CD14-positive monocyte (primary cell): Measurements from ENCODE around the gene UBA1. TPM values are rescaled to one million over a fixed set of nuclear protein-coding genes. Genes with fewer than 3 reads are reported as not detected.
A peak's percentile ranks its signal among the peaks of the same experiment; 100 is the strongest.

Experiments
- DNase-seq, 3 donors: peaks; one replicate each; pipeline ENCODE4 v3.0.0-alpha.2; 2011 to 2022
- H2AFZ ChIP-seq: 2 replicates; pipeline ENCODE4 v1.6.0; 2012; ENCODE audit warnings: mild to moderate bottlenecking, low read depth, low read length, inconsistent platforms; ENCODE audit not compliant: insufficient read depth, poor library complexity, severe bottlenecking
- H3K27ac ChIP-seq, 2 donors: 1 replicate in 1 of 2; 2 replicates in 1 of 2; pipeline ENCODE4 v1.5.1; 2012 to 2013; ENCODE audit warnings: low read length in 2 of 2, control low read depth in 1 of 2, inconsistent platforms in 1 of 2, low read depth in 1 of 2, mild to moderate bottlenecking in 1 of 2
- H3K27me3 ChIP-seq, 2 donors: one replicate each; pipeline versions ENCODE4 v1.6.0 to v1.6.1; 2011 to 2013; ENCODE audit warnings: low read length in 2 of 2; ENCODE audit not compliant: control insufficient read depth in 2 of 2, insufficient read depth in 2 of 2
- H3K36me3 ChIP-seq, 2 donors: replicated peaks in 1 of 2; 1 replicate in 1 of 2; 2 replicates in 1 of 2; pipeline versions ENCODE4 v1.5.1 to v1.6.1; 2012 to 2013; ENCODE audit warnings: low read length in 2 of 2, control low read depth in 1 of 2, inconsistent platforms in 1 of 2, mild to moderate bottlenecking in 1 of 2; ENCODE audit not compliant: insufficient read depth in 2 of 2, control insufficient read depth in 1 of 2
- H3K4me1 ChIP-seq, 2 donors: 1 replicate in 1 of 2; 2 replicates in 1 of 2; pipeline versions ENCODE4 v1.5.1 to v1.6.1; 2012 to 2013; ENCODE audit warnings: low read length in 2 of 2, control low read depth in 1 of 2, inconsistent platforms in 1 of 2, mild to moderate bottlenecking in 1 of 2, moderate library complexity in 1 of 2; ENCODE audit not compliant: insufficient read depth in 2 of 2, control insufficient read depth in 1 of 2
- H3K4me2 ChIP-seq: replicated peaks from 2 replicates; pipeline ENCODE3; 2012; ENCODE audit warnings: low read length, moderate library complexity, mild to moderate bottlenecking; ENCODE audit not compliant: poor library complexity, severe bottlenecking; ENCODE audit errors: extremely low read depth
- H3K4me3 ChIP-seq, 3 experiments: fragments of 200-600 bp in 1 of 3; sonication (generic) in 1 of 3; replicated peaks in 1 of 3; 1 replicate in 2 of 3; 2 replicates in 1 of 3; pipeline ENCODE4 v1.5.1; 2011 to 2013; ENCODE audit warnings: low read length in 3 of 3, mild to moderate bottlenecking in 3 of 3, control low read depth in 2 of 3, low read depth in 2 of 3, inconsistent platforms in 1 of 3, moderate library complexity in 1 of 3
- H3K79me2 ChIP-seq: 2 replicates; pipeline ENCODE4 v1.6.0; 2012; ENCODE audit warnings: mild to moderate bottlenecking, control low read depth, inconsistent platforms, low read length, moderate library complexity; ENCODE audit not compliant: insufficient read depth
- H3K9ac ChIP-seq: 2 replicates; pipeline ENCODE4 v1.6.0; 2017; ENCODE audit warnings: low read length, mild to moderate bottlenecking; ENCODE audit not compliant: insufficient read depth, poor library complexity, severe bottlenecking
- H3K9me3 ChIP-seq, 2 donors: replicated peaks in 1 of 2; 1 replicate in 1 of 2; 2 replicates in 1 of 2; pipeline versions ENCODE4 v1.5.1 to v1.6.1; 2012 to 2013; ENCODE audit warnings: low read length in 2 of 2, control low read depth in 1 of 2; ENCODE audit not compliant: control insufficient read depth in 1 of 2, insufficient read depth in 1 of 2
- H4K20me1 ChIP-seq: 2 replicates; pipeline ENCODE4 v1.6.0; 2012; ENCODE audit warnings: mild to moderate bottlenecking, low read length, control low read depth, moderate library complexity; ENCODE audit not compliant: insufficient read depth
- H3K27ac Mint-ChIP-seq, 7 donors: one replicate each; pipeline ENCODE4 v1.8.0; 2020; ENCODE audit warnings: mild to moderate bottlenecking in 7 of 7, mixed read lengths in 7 of 7, moderate library complexity in 6 of 7, inconsistent platforms in 2 of 7
- H3K27me3 Mint-ChIP-seq, 3 donors: one replicate each; pipeline ENCODE4 v1.8.0; 2021 to 2022; ENCODE audit warnings: low read depth in 3 of 3, mild to moderate bottlenecking in 3 of 3, mixed read lengths in 3 of 3, moderate library complexity in 3 of 3, inconsistent platforms in 1 of 3
- H3K36me3 Mint-ChIP-seq, 2 donors: one replicate each; pipeline ENCODE4 v1.8.0; 2020; ENCODE audit warnings: mixed read lengths in 2 of 2, inconsistent platforms in 1 of 2, mild to moderate bottlenecking in 1 of 2
- H3K4me1 Mint-ChIP-seq: one replicate; pipeline ENCODE4 v1.8.0; 2020; ENCODE audit warnings: mild to moderate bottlenecking, mixed read lengths
- H3K4me3 Mint-ChIP-seq, 2 donors: one replicate each; pipeline ENCODE4 v1.8.0; 2020; ENCODE audit warnings: mild to moderate bottlenecking in 2 of 2, mixed read lengths in 2 of 2, moderate library complexity in 1 of 2
- H3K9me3 Mint-ChIP-seq, 7 donors: one replicate each; pipeline ENCODE4 v1.8.0; 2020 to 2022; ENCODE audit warnings: mixed read lengths in 7 of 7, mild to moderate bottlenecking in 6 of 7, moderate library complexity in 6 of 7, inconsistent platforms in 2 of 7
- WGBS: methylation state at CpG from one replicate; pipeline ENCODE4 v1.1.5; 2013; ENCODE audit warnings: missing lambda C conversion rate; ENCODE audit not compliant: insufficient coverage; 5-methylcytosine and 5-hydroxymethylcytosine counted together
- intact Hi-C, 2 donors: fragments of 100-400 bp; cut with micrococcal nuclease; formaldehyde crosslinking; loops; one replicate each; pipeline versions ENCODE4 v1.15.0 to v1.15.1; 2023
- polyA plus RNA-seq, 3 donors: library from polyadenylated mRNA; depleted of rRNA in 1 of 3; unstranded in 2 of 3; stranded (reverse) in 1 of 3; fragments of 300-500 nt in 2 of 3; fragments of >200 nt in 1 of 3; fragmentation: Illumina TruSeq in 2 of 3; gene quantifications; 1 replicate in 2 of 3; 2 replicates in 1 of 3; pipeline ENCODE4 v1.2.3, GENCODE V29; 2012 to 2021
- TF ChIP-seq, protein P1 (sequence below): fragments of 200-600 bp; IDR thresholded peaks from one replicate; pipeline ENCODE4 v1.8.0; 2022; ENCODE audit warnings: antibody characterized with exemption, mild to moderate bottlenecking

Gene UBA1
- polyA plus RNA-seq, 3 donors = 125 to 157 (median 150) TPM

DNA sequence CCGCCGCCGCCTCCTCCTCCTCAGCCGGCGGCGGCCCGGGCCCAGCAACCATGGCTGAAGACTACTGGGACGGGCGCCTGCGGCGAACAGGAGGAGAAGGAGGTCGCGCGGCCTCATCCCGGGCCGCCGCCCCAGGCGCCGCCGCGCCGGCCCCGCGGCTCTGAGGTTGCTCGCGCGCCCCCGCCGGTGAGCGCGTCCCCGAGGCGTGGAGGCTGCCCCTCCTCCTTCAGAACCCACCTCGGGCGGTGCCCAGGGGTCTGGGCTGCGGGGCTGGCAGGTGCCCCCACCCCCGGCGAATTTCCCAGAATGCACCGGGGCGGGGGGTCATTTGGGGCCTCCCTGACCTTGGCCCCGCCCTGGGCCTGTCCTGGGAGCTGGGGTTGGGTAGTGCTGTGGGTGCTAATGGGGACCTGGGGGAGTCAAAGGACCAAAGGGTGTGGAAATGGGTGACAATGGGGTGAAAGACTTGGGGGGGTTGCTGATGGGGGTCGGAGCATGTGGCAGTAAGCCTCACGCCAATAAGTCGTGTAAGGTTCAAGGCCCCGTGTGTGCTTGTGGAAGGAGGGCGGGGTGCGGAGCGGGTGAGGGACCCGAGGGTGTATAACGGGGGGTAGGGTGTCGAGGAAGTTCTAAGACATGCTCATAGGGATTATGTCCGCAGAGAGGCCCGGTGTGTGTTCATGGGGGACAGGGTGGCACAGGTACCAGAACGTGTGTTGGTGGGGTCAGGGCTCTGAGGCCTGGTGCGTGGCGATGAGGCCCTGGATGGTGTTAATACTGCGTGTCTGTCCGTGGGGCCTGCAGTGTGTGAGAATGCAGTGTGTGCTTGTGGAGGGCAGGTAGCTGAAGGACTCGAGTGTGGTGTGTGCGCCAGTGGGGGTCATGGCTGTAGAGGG lies 25.5 kb downstream of the UBA1 start:
- Histone ChIP-seq H4K20me1 (peaks cover 72% of the 10 kb centered on the region), H3K9me3 (no peaks in the 10 kb centered on the region), H3K4me2 (peak overlapping the region; percentile 88), H3K9ac (peak overlapping the region; percentile 92), H2AFZ (peak overlapping the region; percentile 79), H3K4me1 (peaks cover 28 to 39% of the 10 kb centered on the region in 2 donors), H3K27ac (peak overlapping the region; percentile 95 to 98), H3K79me2 (peaks cover 37% of the 10 kb centered on the region), H3K36me3 (peaks cover 28 to 47% of the 10 kb centered on the region in 2 donors), H3K27me3 (no peaks in the 10 kb centered on the region), H3K4me3 (peak overlapping the region; percentile 71 to 88 (median 79))
- TF ChIP-seq, protein P1, sequence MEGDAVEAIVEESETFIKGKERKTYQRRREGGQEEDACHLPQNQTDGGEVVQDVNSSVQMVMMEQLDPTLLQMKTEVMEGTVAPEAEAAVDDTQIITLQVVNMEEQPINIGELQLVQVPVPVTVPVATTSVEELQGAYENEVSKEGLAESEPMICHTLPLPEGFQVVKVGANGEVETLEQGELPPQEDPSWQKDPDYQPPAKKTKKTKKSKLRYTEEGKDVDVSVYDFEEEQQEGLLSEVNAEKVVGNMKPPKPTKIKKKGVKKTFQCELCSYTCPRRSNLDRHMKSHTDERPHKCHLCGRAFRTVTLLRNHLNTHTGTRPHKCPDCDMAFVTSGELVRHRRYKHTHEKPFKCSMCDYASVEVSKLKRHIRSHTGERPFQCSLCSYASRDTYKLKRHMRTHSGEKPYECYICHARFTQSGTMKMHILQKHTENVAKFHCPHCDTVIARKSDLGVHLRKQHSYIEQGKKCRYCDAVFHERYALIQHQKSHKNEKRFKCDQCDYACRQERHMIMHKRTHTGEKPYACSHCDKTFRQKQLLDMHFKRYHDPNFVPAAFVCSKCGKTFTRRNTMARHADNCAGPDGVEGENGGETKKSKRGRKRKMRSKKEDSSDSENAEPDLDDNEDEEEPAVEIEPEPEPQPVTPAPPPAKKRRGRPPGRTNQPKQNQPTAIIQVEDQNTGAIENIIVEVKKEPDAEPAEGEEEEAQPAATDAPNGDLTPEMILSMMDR = no peak
- Mint-ChIP-seq H3K36me3 (peaks cover 38 to 51% of the 10 kb centered on the region in 2 donors), H3K9me3 (peaks cover 0 to 14% (median 0%) of the 10 kb centered on the region in 7 donors), H3K4me1 (peaks cover 45% of the 10 kb centered on the region), H3K4me3 (peak overlapping the region; percentile 89 to 91), H3K27me3 (peaks cover 0 to 21% (median 0%) of the 10 kb centered on the region in 3 donors), H3K27ac (peak overlapping the region; percentile 79 to 98 (median 91))
- peak; percentile 3 to 33 (median 31) for DNase-seq
- intact Hi-C loops = loop anchor here in 1 of 2 donors (2.0 kb wide), 1 partner anchor 14 kb away; the partner anchor contains the start of gene USP11
- under 1% methylated on average over 41 of the region's 60 CpGs for WGBS

DNA sequence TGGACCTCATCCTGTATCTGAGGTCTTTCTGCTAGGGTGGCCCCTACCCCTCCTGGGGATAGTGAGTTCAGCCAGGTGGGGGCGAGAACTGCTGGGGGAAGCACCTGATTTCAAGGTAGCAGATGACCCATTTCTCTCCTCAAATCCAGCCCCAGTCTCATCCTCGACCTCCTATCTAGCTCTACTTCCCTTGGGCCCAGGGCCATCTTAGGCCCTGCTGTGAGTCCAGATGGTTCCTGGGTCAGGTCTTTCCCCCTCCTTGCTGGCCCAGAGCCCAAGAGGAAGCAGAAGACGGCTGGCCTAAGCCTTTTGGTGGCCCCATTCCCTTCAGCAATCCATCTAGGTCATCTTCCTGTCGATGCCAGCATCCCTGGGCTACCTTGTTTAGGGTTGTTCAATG lies 28.1 kb downstream of the UBA1 start:
- H3K36me3 Mint-ChIP-seq = peaks cover 39 to 51% of the 10 kb centered on the region in 2 donors
- H3K9ac ChIP-seq = no peak overlapping the region
- no peak overlapping the region for H3K4me3 Mint-ChIP-seq
- H3K4me1 Mint-ChIP-seq = peaks cover 38% of the 10 kb centered on the region
- peaks cover 0 to 16% (median 0%) of the 10 kb centered on the region in 7 donors for H3K9me3 Mint-ChIP-seq
- H3K9me3 ChIP-seq = no peaks in the 10 kb centered on the region
- intact Hi-C loops = no loop called here
- no peak overlapping the region for H2AFZ ChIP-seq
- peak in 2 of 3 donors; percentile 21 to 27 for DNase-seq
- H4K20me1 ChIP-seq = peaks cover 55% of the 10 kb centered on the region
- TF ChIP-seq, protein P1 = no peak
- H3K27me3 ChIP-seq = no peaks in the 10 kb centered on the region
- no peak overlapping the region for H3K4me2 ChIP-seq
- H3K4me3 ChIP-seq = no peak overlapping the region
- H3K27ac Mint-ChIP-seq = peak overlapping the region in 5 of 7 donors; percentile 17 to 55 (median 47)
- H3K27ac ChIP-seq = peak overlapping the region; percentile 3 to 32
- peaks cover 25 to 34% of the 10 kb centered on the region in 2 donors for H3K4me1 ChIP-seq
- peaks cover 0 to 24% (median 0%) of the 10 kb centered on the region in 3 donors for H3K27me3 Mint-ChIP-seq
- WGBS = no CpG with 5 or more reads among the region's 4 CpGs
- peaks cover 37% of the 10 kb centered on the region for H3K79me2 ChIP-seq
- H3K36me3 ChIP-seq = peaks cover 36 to 47% of the 10 kb centered on the region in 2 donors
